HepG2 (cell line): Measurements from ENCODE around the gene SRCAP.

Experiments used
- CCDC6 ChIP-seq: sonication (generic); formaldehyde crosslinking; IDR thresholded peaks from 2 replicates; pipeline ENCODE4 v1.8.1; 2022; ENCODE audit warnings: mild to moderate bottlenecking, missing genetic modification reagents, moderate library complexity
- DR1 ChIP-seq: sonication (generic); formaldehyde crosslinking; IDR thresholded peaks from 2 replicates; pipeline ENCODE4 v1.8.0; 2021; ENCODE audit warnings: mild to moderate bottlenecking, missing genetic modification reagents, inconsistent platforms
- GATAD1 ChIP-seq: IDR thresholded peaks from 2 replicates; pipeline ENCODE4 v1.6.1; 2016; ENCODE audit warnings: missing genetic modification reagents, missing compliant biosample characterization
- IKZF1 ChIP-seq: fragments of 450-650 bp; IDR thresholded peaks from 2 replicates; pipeline ENCODE4 v1.7.1; 2016
- JUN ChIP-seq: sonication (generic); formaldehyde crosslinking; IDR thresholded peaks from 2 replicates; pipeline ENCODE4 v1.4.0; 2020; ENCODE audit warnings: mild to moderate bottlenecking, missing genetic modification reagents
- NBN ChIP-seq: fragments of 450-650 bp; conservative IDR thresholded peaks from 2 replicates; pipeline ENCODE4 v1.6.1; 2017
- SOX6 ChIP-seq, 2 experiments: fragments of 450-650 bp in 1 of 2; sonication (generic) in 1 of 2; formaldehyde crosslinking in 1 of 2; IDR thresholded peaks; 2 replicates each; pipeline versions ENCODE4 v1.4.0 to v1.6.1; 2017 to 2020; ENCODE audit warnings: antibody characterized with exemption in 1 of 2, mild to moderate bottlenecking in 1 of 2, missing genetic modification reagents in 1 of 2
- TCF7 ChIP-seq: sonication (generic); IDR thresholded peaks from 2 replicates; pipeline ENCODE4 v1.6.1; 2016; ENCODE audit warnings: antibody characterized with exemption, low read depth
- TP53 ChIP-seq: sonication (generic); formaldehyde crosslinking; conservative IDR thresholded peaks from 2 replicates; pipeline ENCODE4 v1.4.0; 2020; ENCODE audit warnings: missing genetic modification reagents
- ZBTB8A ChIP-seq: sonication (generic); formaldehyde crosslinking; IDR thresholded peaks from 2 replicates; pipeline ENCODE4 v1.4.0; 2020; ENCODE audit warnings: mild to moderate bottlenecking, low read depth, missing genetic modification reagents, borderline replicate concordance
- TF ChIP-seq, protein P1 (sequence below): sonication (generic); formaldehyde crosslinking; IDR thresholded peaks from 2 replicates; pipeline ENCODE4 v1.5.0; 2020; ENCODE audit warnings: mild to moderate bottlenecking, missing genetic modification reagents, borderline replicate concordance
- TF ChIP-seq, protein P2 (sequence below): sonication (generic); formaldehyde crosslinking; IDR thresholded peaks from 2 replicates; pipeline ENCODE4 v1.5.0; 2020; ENCODE audit warnings: missing genetic modification reagents

DNA sequence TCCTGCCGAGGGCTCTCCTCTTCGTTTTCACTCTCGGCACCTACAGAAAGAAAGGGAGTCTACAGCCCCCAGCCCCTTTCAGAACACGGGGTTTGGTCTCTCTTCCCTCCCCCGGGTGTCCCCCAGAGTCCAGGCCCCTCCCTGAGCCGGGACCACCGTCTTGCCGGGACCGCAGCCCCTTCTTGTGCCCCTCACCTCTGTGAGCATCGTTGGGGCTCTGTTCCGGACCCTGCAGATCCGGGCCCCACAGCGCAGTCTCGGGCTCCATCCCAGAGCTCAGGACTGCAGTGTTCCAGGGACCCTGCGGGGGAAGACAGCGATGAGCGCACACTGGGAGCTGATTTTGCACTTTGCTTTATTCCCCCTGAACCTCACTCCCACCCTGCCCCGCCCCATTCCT, 85.2 kb downstream of the SRCAP start:
- no peak for TF ChIP-seq CCDC6 (CRISPR knock-in tag)
- no peak for TF ChIP-seq SOX6 (IDR thresholded peaks at IDR 0.05)
- no peak for TF ChIP-seq SOX6 (CRISPR knock-in tag; IDR thresholded peaks at IDR 0.05)
- no peak for TF ChIP-seq NBN
- no peak for TF ChIP-seq TCF7
- TF ChIP-seq JUN: no peak
- no peak for TF ChIP-seq GATAD1 (CRISPR knock-in tag)
- no peak for TF ChIP-seq DR1 (CRISPR knock-in tag)
- no peak for TF ChIP-seq TP53
- TF ChIP-seq, protein P1, sequence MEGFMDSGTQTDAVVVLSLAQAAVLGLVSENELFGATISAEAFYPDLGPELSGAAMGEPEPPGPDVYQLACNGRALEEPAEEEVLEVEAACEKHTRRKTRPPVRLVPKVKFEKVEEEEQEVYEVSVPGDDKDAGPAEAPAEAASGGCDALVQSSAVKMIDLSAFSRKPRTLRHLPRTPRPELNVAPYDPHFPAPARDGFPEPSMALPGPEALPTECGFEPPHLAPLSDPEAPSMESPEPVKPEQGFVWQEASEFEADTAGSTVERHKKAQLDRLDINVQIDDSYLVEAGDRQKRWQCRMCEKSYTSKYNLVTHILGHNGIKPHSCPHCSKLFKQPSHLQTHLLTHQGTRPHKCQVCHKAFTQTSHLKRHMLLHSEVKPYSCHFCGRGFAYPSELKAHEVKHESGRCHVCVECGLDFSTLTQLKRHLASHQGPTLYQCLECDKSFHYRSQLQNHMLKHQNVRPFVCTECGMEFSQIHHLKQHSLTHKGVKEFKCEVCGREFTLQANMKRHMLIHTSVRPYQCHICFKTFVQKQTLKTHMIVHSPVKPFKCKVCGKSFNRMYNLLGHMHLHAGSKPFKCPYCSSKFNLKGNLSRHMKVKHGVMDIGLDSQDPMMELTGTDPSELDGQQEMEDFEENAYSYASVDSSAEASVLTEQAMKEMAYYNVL (CRISPR knock-in tag): no peak
- TF ChIP-seq ZBTB8A (CRISPR knock-in tag): no peak
- TF ChIP-seq IKZF1: no peak
- TF ChIP-seq, protein P2, sequence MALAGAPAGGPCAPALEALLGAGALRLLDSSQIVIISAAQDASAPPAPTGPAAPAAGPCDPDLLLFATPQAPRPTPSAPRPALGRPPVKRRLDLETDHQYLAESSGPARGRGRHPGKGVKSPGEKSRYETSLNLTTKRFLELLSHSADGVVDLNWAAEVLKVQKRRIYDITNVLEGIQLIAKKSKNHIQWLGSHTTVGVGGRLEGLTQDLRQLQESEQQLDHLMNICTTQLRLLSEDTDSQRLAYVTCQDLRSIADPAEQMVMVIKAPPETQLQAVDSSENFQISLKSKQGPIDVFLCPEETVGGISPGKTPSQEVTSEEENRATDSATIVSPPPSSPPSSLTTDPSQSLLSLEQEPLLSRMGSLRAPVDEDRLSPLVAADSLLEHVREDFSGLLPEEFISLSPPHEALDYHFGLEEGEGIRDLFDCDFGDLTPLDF (CRISPR knock-in tag): no peak
